ENCODE results near the gene PUM1.
"Not testable (repeated sequence)": the region's sequence is repeated elsewhere in the genome, so short reads cannot be mapped to it uniquely, and the experiment has no call there.

The PUM1 gene

GRCh38 chr1:30997463-30998057 lies 68.0 kb downstream of the PUM1 start:
- no peak for DNase-seq (ENCODE audit: low read depth in 3 of 3)

DNA sequence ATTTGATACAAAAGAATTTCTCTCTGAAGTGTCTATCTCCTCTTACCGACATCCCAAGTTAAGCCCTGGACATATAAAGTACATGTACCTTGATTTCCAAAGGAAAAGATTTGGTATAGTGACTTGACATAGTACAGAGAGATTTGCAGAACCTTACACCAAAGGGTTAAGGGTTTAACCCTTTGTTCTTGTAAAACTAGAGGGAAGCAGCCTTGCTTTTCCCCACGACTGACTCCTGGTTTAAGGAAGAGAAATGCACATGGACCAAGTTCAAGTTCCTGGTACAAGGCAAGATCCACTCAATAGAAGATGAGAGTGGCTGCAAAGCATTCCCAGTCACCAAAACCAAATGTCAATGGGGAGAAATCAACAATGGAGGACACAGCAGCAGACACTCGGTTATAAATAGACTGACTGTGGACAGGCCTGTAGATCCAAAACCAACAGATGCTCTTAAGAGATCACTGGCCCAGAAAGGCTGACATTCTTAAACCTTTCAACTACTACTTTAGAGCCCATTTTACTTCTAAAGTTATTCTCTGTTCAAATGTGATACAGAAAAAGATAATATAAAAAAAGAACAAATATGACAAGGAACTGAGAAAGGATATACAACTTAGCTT lies 69.4 kb downstream of the PUM1 start:
- DNase-seq (ENCODE audit: low read depth in 3 of 3): no peak

DNA sequence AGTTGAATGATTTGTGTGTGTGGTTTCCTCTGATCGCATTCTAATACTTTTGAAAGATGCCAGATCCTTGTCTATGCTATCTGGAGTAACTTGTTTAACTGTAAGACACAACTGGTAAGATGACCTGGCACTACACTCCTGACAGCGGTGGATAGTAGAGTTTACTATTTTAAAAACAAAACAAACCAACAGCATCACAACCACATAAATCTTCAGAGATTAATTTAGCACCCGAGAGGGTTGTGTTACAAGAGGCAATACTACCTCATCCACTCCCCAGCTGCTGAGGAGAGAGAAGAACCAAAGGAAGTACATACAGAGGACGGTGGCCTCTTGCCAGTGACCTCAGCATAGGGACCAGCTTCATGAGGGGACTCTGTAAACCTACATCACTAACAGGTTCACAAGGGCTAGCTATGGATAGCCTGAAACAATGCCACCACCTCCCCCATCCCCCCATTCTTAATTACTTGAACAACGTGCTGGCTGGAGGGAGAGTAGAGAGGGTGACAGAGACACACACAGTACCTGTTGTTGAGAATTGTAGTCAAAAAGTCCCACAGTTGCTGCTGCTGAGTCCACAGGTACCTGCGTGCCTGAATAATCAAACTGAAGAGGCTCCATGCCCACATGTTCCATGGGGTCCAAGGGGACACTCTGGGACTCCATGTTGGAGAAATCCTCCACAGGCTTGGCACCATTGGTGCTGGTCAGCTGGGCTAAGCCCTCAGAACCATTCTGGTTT lies 73.5 kb downstream of the PUM1 start:
- DNase-seq (ENCODE audit: low read depth in 3 of 3): no peak

DNA sequence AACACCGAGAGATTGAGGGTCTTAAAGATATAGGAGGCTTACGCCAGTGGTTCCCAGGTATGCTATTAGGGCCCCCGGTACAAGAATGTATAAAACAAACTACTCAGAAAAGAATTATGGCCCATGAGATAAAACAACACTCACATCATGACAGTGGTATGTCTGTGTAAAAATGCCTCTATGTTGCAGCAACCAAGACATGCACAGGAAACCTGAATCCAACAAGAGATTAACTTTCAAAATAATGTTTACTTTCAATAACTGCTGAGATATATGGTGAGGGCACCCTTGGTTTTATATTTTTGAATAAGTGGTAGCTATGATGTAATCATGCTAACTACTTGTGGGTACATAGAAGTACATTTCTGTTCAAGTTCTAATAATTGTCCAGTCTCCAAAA lies 74.9 kb downstream of the PUM1 start:
- DNase-seq (ENCODE audit: low read depth in 3 of 3): no peak

GRCh38 chr1:30988045-30988444 lies 77.5 kb downstream of the PUM1 start:
- no peak for DNase-seq (ENCODE audit: low read depth in 3 of 3)

DNA sequence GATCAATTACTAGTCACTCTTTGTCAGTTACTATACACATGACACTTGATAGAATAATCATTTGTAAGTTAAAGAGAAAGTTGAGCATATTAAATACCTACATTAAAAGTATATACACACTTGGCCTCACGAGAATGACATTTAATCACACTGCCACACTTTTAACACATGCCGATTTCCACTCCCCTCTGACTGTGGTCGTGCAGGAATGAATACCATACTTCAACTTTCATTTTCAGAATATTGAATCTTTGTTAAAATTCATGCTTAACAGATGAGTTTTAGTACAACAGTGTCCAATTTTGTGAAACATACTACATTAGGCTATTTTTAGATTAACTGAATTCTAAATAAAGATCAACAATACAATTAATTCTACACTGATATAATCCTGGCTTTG lies 78.8 kb downstream of the PUM1 start:
- DNase-seq (ENCODE audit: low read depth in 3 of 3): no peak

DNA sequence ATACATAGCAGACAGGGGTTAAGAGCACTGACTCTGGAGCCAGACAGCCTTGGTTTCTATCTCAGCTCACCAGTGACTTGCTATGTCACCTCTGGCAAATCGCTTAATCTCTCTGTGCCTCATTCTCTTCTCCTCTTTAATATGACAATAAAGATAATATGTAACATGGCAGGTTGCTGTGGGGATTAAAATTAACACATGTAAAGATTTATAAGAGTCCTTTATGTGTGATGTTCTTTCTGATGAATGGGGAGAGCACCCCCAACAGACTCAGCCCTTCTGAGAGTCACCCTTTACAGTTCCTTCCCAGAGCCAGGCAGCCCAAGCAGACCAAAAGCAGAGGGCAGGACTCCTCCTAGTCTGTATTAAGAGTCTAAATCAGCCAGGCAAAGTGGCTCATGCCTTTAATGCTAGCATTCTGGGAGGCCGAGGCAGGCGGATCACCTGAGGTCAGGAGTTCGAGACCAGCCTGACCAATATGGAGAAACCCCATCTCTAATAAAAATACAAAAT lies 80.5 kb downstream of the PUM1 start:
- DNase-seq (ENCODE audit: low read depth in 3 of 3): no peak

DNA sequence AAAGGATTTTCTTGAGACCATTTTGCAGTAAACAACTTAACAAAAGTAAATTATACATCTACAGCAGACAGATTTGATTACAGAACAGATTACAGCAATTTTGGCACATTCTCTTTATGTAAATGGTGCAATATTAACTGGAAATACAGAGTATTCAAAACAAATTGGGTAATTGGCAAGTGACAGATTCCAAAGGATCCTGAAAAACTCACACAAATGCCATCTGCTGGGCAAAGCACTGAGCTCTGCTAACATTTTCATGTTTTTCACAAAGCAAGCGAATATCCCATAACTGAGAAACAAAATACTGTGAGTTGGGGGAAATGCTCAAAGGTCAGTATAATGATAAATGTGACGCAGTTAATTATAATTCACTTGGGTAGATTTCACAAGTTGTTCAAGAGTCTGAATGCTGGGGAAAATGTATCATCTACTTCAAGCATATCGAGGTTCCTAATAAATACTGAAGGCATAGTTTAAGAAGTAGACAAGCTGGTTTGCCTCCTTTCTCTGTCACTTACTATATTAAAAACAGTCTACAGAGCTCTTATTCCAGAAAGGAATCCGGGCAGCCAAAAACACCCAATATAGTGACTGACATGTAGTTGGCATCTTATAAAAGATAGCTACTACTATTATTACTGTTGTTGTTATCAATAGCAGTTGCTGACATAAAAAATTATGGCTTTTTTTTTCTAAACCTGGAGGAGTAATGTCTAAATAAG lies 81.2 kb downstream of the PUM1 start:
- no peak for DNase-seq (ENCODE audit: low read depth in 3 of 3)

DNA sequence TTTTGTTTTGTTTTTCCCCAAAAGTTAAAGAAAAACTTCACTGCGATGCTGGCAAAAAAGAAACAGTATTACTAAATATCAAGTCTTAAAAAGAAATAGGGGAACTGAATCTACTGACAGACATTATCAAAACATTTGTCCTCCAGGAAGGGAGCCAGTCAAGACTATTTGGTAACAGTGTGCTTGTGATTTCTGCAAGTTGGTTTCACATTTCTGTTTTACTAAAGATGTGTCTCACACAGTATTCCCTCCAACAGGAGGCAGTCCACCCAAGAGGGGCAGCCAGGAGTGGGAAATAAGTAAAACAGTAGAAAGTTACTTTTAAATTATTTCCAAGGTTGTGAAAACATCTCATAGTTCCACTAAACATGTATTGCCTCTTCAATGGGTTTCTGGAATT lies 82.6 kb downstream of the PUM1 start:
- DNase-seq (ENCODE audit: low read depth in 3 of 3): no peak

- no peak for DNase-seq (ENCODE audit: low read depth in 3 of 3)
Measured at GRCh38 chr1:30982431-30982830, 83.1 kb downstream of the PUM1 start.

DNA sequence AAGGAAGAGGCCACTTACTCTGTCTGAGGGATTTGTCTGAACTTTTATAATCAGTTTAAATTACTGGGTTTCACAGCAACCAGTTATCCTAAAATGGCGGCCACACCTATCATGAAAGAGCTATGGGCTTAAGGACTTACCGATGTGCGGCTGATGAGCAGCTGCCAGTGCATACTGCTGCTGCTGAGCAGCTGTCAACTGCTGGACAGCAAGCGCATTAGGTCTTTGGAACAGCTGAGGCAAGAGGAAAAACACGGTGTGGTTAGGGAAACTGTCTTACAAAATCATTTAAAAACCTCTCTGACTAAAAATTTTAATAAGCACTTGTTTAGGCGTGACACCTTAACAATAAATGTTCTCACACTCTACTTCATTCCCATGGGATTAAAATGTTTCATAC lies 84.3 kb downstream of the PUM1 start:
- DNase-seq (ENCODE audit: low read depth in 3 of 3): no peak

DNA sequence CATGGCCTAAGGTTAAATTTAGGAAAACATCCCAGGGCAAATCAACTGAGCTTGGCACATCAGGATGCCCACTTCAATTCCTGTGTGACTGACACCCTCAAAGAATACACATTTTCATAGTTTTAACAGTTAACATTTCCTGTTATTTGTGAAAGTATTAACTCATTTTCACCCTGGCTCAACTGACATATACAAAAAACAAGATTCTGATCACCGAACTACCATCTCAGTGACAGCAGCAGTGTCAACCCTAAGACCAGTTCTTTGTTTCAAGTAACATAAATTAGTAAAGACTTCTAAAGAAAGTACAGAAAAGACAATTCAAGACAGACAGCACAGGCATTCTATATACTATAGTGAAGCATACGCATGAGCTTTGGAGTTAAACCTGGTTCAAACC lies 88.0 kb downstream of the PUM1 start:
- no peak for DNase-seq (ENCODE audit: low read depth in 3 of 3)

GRCh38 chr1:30977105-30977504 lies 88.4 kb downstream of the PUM1 start:
- no peak for DNase-seq (ENCODE audit: low read depth in 3 of 3)

DNA sequence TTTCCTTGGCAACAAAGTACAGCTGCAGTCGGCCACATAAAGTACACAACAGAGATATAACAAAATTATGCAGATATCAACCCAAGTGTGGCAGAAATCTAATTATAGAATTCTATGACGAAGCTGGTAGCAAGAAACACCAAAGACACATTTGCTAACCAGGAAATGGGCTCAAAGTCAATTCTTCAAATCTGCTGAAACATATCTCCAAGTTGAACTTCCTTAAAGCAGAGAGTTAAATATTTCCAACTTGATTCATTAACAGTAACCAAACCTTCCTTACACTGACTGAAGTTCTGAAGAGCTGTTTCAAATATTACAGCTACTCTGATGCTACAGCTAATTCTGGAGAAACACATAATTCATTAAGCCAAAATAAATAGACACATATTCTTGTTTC lies 89.4 kb downstream of the PUM1 start:
- no peak for DNase-seq (ENCODE audit: low read depth in 3 of 3)

DNA sequence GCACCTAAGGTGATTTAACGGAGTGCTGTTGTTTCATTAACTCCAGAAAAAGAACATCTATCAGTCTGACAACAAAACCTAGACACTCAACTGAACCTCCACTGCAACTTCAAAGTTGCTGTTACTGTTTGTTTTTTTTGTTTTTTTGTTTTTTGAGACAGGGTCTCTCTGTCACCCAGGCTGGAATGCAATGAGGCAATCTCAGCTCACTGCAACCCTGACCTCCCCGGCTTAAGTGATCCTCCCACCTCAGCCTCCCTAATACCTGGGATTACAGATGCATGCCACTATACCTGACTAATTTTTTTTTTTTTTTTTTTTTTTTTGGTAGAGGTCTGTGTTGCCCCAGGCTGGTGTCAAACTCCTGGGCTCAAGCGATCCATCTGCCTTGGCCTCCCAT lies 90.3 kb downstream of the PUM1 start:
- no peak for DNase-seq (ENCODE audit: low read depth in 3 of 3)

DNA sequence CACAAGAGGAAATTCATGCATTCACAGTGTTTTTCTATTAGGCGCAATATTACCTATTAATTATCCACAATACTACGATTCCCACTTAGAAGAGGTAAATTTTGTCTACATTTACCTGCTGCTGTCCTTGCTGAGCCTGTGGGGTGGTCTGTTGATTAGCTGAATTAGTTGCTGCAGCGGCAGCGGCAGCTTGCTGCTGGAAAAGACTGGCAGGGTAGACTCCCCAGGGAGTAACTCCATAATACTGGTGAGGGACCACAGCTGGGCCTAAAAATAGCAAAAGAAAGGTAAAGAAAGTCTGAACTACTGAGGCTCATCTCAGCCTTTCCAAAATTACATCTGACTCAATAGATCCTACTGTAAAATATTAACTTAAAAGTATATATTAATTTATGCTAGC lies 91.0 kb downstream of the PUM1 start:
- no peak for DNase-seq (ENCODE audit: low read depth in 3 of 3)

- not testable (repeated sequence) for DNase-seq (ENCODE audit: low read depth in 3 of 3)
Measured at GRCh38 chr1:30972349-30972748, 93.2 kb downstream of the PUM1 start.

DNA sequence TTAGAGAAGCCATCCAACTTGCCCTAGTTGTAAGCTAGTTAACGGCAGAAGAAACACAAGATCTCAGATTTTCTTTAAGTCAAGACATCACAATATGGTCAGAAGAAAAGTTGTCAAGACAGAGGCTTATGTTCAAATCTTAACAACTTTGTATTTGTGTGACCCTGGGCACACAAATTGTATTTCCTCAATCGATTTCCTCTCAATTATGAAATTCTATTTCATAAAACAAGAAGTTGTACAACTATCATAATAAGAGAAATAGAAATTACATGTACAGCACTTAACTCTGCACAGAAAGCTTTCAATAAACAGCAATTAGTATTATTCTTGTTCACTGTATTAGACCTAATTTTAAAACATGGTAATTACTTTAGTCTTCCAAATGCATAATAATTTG lies 94.0 kb downstream of the PUM1 start:
- DNase-seq (ENCODE audit: low read depth in 3 of 3): no peak

DNA sequence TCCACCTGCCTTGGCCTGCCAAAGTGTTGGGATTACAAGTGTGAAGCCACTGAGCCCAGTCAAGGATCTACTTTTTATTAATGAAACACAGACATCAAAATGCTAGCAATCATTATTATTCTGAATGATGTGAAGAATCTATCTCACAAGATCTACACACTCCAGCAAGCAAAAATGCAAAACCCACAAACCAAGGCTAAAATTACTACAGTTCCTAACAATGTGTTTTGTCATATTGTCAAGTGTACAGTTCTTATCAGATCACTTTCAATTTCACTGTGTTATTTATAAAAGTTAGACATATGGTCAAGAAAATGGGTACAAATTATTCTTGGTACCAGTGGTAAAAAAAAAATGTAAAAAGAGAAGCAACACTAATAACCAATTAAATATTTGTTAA lies 95.6 kb downstream of the PUM1 start:
- DNase-seq (ENCODE audit: low read depth in 3 of 3): no peak

- no peak for DNase-seq (ENCODE audit: low read depth in 3 of 3)
Measured at GRCh38 chr1:30968220-30968971, 97.1 kb downstream of the PUM1 start.

DNA sequence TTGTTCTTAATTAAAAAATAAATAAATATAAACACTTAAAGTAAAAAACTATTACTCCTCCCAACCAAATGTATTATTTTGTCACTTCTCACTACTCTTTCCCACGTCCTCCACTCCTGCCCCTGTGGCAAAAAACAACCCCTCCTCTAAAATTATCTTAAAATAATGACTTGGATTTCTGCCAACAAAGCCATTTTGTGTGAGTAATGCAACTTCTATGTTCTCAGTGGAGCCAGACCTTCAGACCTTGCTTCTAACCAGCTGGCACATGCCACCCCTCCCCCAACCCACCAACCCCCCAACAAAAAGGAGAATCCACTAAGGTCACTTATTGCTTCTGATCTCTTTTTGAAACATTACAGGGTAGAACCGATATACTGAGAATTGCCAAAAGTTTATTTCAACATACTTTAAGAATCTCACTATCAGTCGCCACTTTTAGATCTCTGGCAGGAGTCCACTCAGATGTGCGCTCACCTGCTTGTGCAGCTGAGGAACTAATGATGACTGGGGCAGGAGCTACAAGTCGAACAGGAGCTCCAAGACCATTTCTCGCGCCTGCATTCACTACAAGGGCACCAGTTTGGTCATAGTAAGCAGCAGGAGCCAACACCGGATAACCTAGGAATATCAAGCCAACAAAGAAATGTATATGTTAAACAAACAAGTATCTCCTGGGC lies 98.7 kb downstream of the PUM1 start:
- no peak for DNase-seq (ENCODE audit: low read depth in 3 of 3)
